Measurements from ENCODE around the gene PTGFRN.

The PTGFRN gene

DNA sequence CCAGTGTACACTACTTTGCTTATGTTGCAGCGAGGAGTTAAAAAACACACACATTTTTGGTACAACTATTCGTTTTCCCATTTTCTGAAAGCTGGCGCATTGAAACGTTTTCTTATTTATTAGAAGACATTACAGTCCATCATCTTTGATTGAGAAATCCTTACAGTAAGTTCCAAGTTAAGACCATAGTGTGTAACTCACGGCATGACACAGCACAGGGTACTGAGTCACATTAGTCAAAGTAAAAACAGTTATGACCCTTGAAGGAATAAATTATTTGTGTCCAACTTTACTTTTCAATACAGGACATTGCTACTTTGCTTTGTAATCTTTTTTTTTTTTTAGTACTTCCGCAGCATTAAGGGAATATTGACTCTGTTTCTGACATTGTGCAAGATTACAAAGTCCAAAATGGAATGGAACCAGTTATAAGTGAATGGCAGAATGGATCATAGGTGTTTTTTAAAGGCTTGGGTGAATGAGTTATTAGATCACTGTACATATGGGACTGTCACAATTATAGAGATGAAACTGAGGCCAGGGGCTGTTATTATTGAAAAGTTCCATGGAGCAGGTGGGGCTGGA is 11.7 kb downstream of the PTGFRN start:
- WGBS (ENCODE audit: insufficient coverage) = 96% methylated on average over 4 of the region's 6 CpGs
- Histone ChIP-seq H3K36me3 (ENCODE audit: control insufficient read depth in 4 of 4, insufficient read depth in 4 of 4, low read length in 3 of 4) (no peaks in the 10 kb centered on the region), H3K27me3 (replicated peaks in 2 of 5; ENCODE audit: control insufficient read depth in 4 of 5, insufficient read depth in 5 of 5, low read length in 4 of 5) (peaks cover 0 to 4% (median 0%) of the 10 kb centered on the region in 5 experiments), H3K27ac (ENCODE audit: insufficient read depth in 1 of 2, low read depth in 1 of 2, low read length in 2 of 2, poor library complexity in 1 of 2, severe bottlenecking in 2 of 2) (no peak overlapping the region), H3K4me3 (ENCODE audit: control insufficient read depth in 1 of 7, extremely low read depth in 1 of 7, insufficient read depth in 4 of 7, low read depth in 2 of 7, low read length in 6 of 7) (no peak overlapping the region), H3K4me1 (ENCODE audit: control extremely low read depth in 1 of 4, control insufficient read depth in 4 of 4, insufficient read depth in 4 of 4, low read length in 3 of 4) (no peaks in the 10 kb centered on the region), H3K9me3 (ENCODE audit: control extremely low read depth in 1 of 5, control insufficient read depth in 4 of 5, insufficient read depth in 2 of 5, low read depth in 1 of 5, low read length in 4 of 5) (no peaks in the 10 kb centered on the region)
- CTCF ChIA-PET = interaction anchor here (1.1 kb wide), 1 partner anchor 16 kb away, joined by 3 read pairs; no protein-coding TSS in a partner anchor
- POLR2A ChIA-PET = no interaction called here
- DNase-seq = no peak

DNA sequence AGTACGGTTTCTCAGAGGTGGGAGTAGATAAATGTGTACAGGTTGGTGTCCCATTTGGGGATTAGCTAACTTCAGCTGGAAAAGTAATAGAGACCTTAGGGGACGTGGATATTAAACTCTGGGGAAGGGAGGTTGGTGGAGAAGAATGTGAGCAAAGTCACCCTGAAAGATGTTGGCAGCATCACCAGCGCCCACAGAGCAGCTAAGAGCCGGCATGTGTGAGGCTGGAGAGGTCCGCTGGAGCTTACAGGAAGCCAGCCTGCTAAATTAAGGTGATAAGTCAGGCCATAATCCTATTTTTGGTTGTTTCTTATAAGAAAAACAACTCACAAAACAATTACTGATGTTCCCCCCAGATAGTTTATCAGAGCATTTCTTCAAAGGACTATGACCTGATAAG is 12.2 kb downstream of the PTGFRN start:
- POLR2A ChIA-PET = no interaction called here
- no peak overlapping the region for H3K27ac ChIP-seq (ENCODE audit: insufficient read depth in 1 of 2, low read depth in 1 of 2, low read length in 2 of 2, poor library complexity in 1 of 2, severe bottlenecking in 2 of 2)
- no peak overlapping the region for H3K4me3 ChIP-seq (ENCODE audit: control insufficient read depth in 1 of 7, extremely low read depth in 1 of 7, insufficient read depth in 4 of 7, low read depth in 2 of 7, low read length in 6 of 7)
- 97% methylated on average over 5 of the region's 5 CpGs for WGBS (ENCODE audit: insufficient coverage)
- no peaks in the 10 kb centered on the region for H3K36me3 ChIP-seq (ENCODE audit: control insufficient read depth in 4 of 4, insufficient read depth in 4 of 4, low read length in 3 of 4)
- no peak for DNase-seq
- H3K9me3 ChIP-seq (ENCODE audit: control extremely low read depth in 1 of 5, control insufficient read depth in 4 of 5, insufficient read depth in 2 of 5, low read depth in 1 of 5, low read length in 4 of 5) = no peaks in the 10 kb centered on the region
- H3K27me3 ChIP-seq (replicated peaks in 2 of 5; ENCODE audit: control insufficient read depth in 4 of 5, insufficient read depth in 5 of 5, low read length in 4 of 5) = peaks cover 0 to 3% (median 0%) of the 10 kb centered on the region in 5 experiments
- CTCF ChIA-PET = interaction anchor here (1.1 to 1.4 kb wide), 2 partner anchors 11 to 15 kb away, joined by 3 read pairs; no protein-coding TSS in a partner anchor
- no peaks in the 10 kb centered on the region for H3K4me1 ChIP-seq (ENCODE audit: control extremely low read depth in 1 of 4, control insufficient read depth in 4 of 4, insufficient read depth in 4 of 4, low read length in 3 of 4)

DNA sequence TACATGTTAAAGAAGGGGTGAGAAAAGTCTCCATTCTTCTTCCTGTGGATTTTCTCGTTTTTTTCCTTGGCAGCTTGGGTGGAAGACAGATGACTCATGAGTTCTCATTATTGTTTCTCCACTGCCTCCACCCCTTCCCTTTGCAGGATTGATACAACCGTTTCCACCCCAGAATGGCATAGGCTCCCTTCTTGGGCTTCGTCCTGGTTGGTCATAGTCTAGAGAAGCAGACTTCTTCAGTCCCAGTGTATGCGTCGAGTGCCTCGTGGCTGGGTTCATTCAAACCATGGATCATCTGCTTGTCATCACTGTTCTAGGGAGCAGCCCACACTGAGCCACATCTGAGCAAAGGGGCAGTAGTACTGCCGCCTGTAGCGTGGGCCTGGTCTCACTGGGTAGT is 13.7 kb downstream of the PTGFRN start:
- no peak overlapping the region for H3K27ac ChIP-seq (ENCODE audit: insufficient read depth in 1 of 2, low read depth in 1 of 2, low read length in 2 of 2, poor library complexity in 1 of 2, severe bottlenecking in 2 of 2)
- no peak overlapping the region for H3K4me3 ChIP-seq (ENCODE audit: control insufficient read depth in 1 of 7, extremely low read depth in 1 of 7, insufficient read depth in 4 of 7, low read depth in 2 of 7, low read length in 6 of 7)
- WGBS (ENCODE audit: insufficient coverage) = 67% methylated on average over 6 of the region's 8 CpGs
- POLR2A ChIA-PET = no interaction called here
- no peaks in the 10 kb centered on the region for H3K36me3 ChIP-seq (ENCODE audit: control insufficient read depth in 4 of 4, insufficient read depth in 4 of 4, low read length in 3 of 4)
- no peaks in the 10 kb centered on the region for H3K4me1 ChIP-seq (ENCODE audit: control extremely low read depth in 1 of 4, control insufficient read depth in 4 of 4, insufficient read depth in 4 of 4, low read length in 3 of 4)
- peaks cover 0 to 3% (median 0%) of the 10 kb centered on the region in 5 experiments for H3K27me3 ChIP-seq (replicated peaks in 2 of 5; ENCODE audit: control insufficient read depth in 4 of 5, insufficient read depth in 5 of 5, low read length in 4 of 5)
- H3K9me3 ChIP-seq (ENCODE audit: control extremely low read depth in 1 of 5, control insufficient read depth in 4 of 5, insufficient read depth in 2 of 5, low read depth in 1 of 5, low read length in 4 of 5) = no peaks in the 10 kb centered on the region
- DNase-seq = no peak
- CTCF ChIA-PET = interaction anchor here (1.4 kb wide), 1 partner anchor 10 kb away, joined by 3 read pairs; no protein-coding TSS in a partner anchor

DNA sequence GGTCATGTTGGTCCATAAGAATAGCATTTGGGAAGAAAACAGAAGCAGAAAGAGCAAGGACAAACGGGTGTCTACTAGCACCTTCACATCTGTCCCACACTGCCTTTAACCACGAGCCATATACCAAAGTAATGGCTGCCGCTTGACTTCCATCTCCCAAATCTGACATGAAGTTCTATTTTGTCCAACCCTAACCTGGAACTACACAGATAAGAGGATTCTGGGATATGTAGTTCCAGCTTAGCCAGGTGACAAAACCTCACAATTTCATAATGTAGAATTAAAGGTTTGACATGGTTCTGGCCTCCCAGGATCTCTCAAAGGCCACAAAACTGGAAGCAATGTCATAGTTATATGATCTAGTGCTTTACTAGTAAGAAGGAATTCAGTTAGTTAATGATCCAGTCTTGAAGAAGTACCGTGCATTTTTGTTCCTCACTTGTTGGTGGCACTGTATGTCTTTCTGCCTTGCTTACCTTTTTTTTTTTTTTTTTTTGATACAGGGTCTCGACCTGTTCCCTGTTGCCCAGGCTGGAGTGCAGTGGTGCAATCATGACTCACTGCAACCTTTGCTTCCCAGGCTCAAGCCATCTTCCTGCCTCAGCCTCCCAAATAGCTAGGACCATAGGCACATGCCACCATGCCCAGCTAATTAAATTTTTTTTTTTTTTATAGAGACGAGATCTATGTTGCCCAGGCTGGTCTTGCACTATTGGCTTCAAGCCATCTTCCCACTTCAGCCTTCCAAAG is 17.5 kb downstream of the PTGFRN start:
- H3K27me3 ChIP-seq (replicated peaks in 2 of 5; ENCODE audit: control insufficient read depth in 4 of 5, insufficient read depth in 5 of 5, low read length in 4 of 5) = peaks cover 0 to 7% (median 0%) of the 10 kb centered on the region in 5 experiments
- 96% methylated on average over 4 of the region's 6 CpGs for WGBS (ENCODE audit: insufficient coverage)
- no peak overlapping the region for H3K27ac ChIP-seq (ENCODE audit: insufficient read depth in 1 of 2, low read depth in 1 of 2, low read length in 2 of 2, poor library complexity in 1 of 2, severe bottlenecking in 2 of 2)
- no peaks in the 10 kb centered on the region for H3K36me3 ChIP-seq (ENCODE audit: control insufficient read depth in 4 of 4, insufficient read depth in 4 of 4, low read length in 3 of 4)
- no peaks in the 10 kb centered on the region for H3K4me1 ChIP-seq (ENCODE audit: control extremely low read depth in 1 of 4, control insufficient read depth in 4 of 4, insufficient read depth in 4 of 4, low read length in 3 of 4)
- no peak overlapping the region for H3K4me3 ChIP-seq (ENCODE audit: control insufficient read depth in 1 of 7, extremely low read depth in 1 of 7, insufficient read depth in 4 of 7, low read depth in 2 of 7, low read length in 6 of 7)
- no peak for DNase-seq
- CTCF ChIA-PET = interaction anchor here (0.7 kb wide), 1 partner anchor 9 kb away, joined by 4 read pairs; no protein-coding TSS in a partner anchor
- no peaks in the 10 kb centered on the region for H3K9me3 ChIP-seq (ENCODE audit: control extremely low read depth in 1 of 5, control insufficient read depth in 4 of 5, insufficient read depth in 2 of 5, low read depth in 1 of 5, low read length in 4 of 5)
- POLR2A ChIA-PET = no interaction called here

DNA sequence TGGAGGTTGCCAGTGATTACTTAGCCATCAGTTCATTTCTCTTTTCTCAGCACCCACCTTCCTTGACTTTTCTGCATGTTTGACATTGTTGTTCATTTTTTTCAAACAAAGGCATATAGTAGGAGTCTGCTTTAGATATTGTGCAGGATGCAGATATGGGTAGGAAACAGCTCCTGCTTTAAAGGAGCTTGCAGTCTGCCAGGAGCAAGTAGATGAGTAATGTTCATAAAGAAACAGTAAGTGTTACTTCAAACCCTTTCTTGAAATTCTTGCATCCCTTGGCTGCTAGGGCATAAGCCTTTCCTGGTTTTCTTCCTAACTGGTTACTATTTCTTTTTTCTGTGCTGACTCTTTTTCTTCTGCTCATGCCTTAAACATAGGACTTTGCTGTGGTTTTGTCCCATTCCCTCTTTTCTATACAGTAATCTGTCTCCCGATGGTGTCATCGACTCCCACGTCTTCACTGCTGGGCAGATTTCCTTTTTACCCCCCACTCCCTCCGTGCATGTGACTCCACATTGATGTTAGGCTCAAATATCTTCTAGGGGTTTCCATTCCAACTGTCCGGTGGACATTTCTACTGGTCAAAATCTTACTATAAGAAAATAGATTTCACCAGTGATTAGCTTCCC is 20.4 kb downstream of the PTGFRN start:
- DNase-seq = no peak
- H3K9me3 ChIP-seq (ENCODE audit: control extremely low read depth in 1 of 5, control insufficient read depth in 4 of 5, insufficient read depth in 2 of 5, low read depth in 1 of 5, low read length in 4 of 5) = no peaks in the 10 kb centered on the region
- no peak overlapping the region for H3K27ac ChIP-seq (ENCODE audit: insufficient read depth in 1 of 2, low read depth in 1 of 2, low read length in 2 of 2, poor library complexity in 1 of 2, severe bottlenecking in 2 of 2)
- ChIA-PET POLR2A (interaction anchor here (0.6 kb wide), 1 partner anchor 670 kb away, joined by 3 read pairs; no protein-coding TSS in a partner anchor), CTCF (interaction anchor here (1.2 kb wide), 1 partner anchor 89 kb away, joined by 4 read pairs; no protein-coding TSS in a partner anchor)
- H3K4me1 ChIP-seq (ENCODE audit: control extremely low read depth in 1 of 4, control insufficient read depth in 4 of 4, insufficient read depth in 4 of 4, low read length in 3 of 4) = peaks cover 0 to 1% (median 0%) of the 10 kb centered on the region in 4 experiments
- 89% methylated on average over 5 of the region's 5 CpGs for WGBS (ENCODE audit: insufficient coverage)
- H3K27me3 ChIP-seq (replicated peaks in 2 of 5; ENCODE audit: control insufficient read depth in 4 of 5, insufficient read depth in 5 of 5, low read length in 4 of 5) = peaks cover 0 to 7% (median 0%) of the 10 kb centered on the region in 5 experiments
- no peak overlapping the region for H3K4me3 ChIP-seq (ENCODE audit: control insufficient read depth in 1 of 7, extremely low read depth in 1 of 7, insufficient read depth in 4 of 7, low read depth in 2 of 7, low read length in 6 of 7)
- no peaks in the 10 kb centered on the region for H3K36me3 ChIP-seq (ENCODE audit: control insufficient read depth in 4 of 4, insufficient read depth in 4 of 4, low read length in 3 of 4)

DNA sequence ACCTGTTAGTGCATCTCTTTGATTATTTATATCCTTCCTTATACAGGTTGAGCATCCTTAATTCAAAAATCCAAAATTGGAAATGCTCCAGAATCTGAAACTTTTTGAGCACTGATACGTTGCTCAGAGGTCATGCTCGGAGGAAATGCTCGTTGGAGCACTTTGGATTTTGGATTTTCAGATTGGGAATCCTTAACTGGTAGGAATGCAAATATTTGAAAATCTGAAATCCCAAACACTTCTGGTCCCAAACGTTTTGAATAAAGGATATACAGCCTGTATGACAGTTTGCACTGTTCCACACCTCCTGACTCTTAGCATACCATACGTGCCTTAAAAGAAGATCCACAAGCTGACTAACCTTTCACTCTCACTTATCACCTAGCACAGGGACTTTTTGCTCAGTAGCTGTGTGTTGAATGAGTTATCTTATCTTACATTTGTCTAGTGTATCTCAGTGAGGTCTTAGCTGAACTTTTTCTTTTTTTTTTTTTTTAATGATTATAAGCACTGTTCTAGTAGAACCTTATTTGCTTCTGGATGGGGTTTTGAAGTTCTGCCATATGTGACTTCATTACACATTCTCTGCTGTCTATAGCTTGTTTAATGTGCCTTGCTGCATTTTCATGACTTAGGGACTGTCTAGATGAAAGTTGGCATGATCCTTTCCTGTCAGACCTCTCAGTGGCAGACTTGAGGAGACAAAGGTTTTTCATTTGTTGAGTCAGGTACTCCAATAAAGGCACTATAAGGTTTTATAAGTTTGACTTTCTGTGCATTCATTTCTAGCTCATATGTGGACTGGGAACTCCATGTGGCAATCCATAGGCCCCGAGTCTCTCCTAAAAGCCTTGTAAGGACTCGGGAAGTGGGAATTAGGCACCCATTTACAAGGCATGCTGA is 21.6 kb downstream of the PTGFRN start:
- no peak overlapping the region for H3K27ac ChIP-seq (ENCODE audit: insufficient read depth in 1 of 2, low read depth in 1 of 2, low read length in 2 of 2, poor library complexity in 1 of 2, severe bottlenecking in 2 of 2)
- DNase-seq = no peak
- no peak overlapping the region for H3K4me3 ChIP-seq (ENCODE audit: control insufficient read depth in 1 of 7, extremely low read depth in 1 of 7, insufficient read depth in 4 of 7, low read depth in 2 of 7, low read length in 6 of 7)
- CTCF ChIA-PET = interaction anchor here (1.0 to 1.5 kb wide), 2 partner anchors 12 to 106 kb away, joined by 3 to 4 read pairs; no protein-coding TSS in a partner anchor
- WGBS (ENCODE audit: insufficient coverage) = 100% methylated on average over 6 of the region's 7 CpGs
- H3K9me3 ChIP-seq (ENCODE audit: control extremely low read depth in 1 of 5, control insufficient read depth in 4 of 5, insufficient read depth in 2 of 5, low read depth in 1 of 5, low read length in 4 of 5) = no peaks in the 10 kb centered on the region
- no peaks in the 10 kb centered on the region for H3K36me3 ChIP-seq (ENCODE audit: control insufficient read depth in 4 of 4, insufficient read depth in 4 of 4, low read length in 3 of 4)
- peaks cover 0 to 5% (median 0%) of the 10 kb centered on the region in 5 experiments for H3K27me3 ChIP-seq (replicated peaks in 2 of 5; ENCODE audit: control insufficient read depth in 4 of 5, insufficient read depth in 5 of 5, low read length in 4 of 5)
- peaks cover 0 to 1% (median 0%) of the 10 kb centered on the region in 4 experiments for H3K4me1 ChIP-seq (ENCODE audit: control extremely low read depth in 1 of 4, control insufficient read depth in 4 of 4, insufficient read depth in 4 of 4, low read length in 3 of 4)
- POLR2A ChIA-PET = interaction anchor here (0.6 kb wide), 1 partner anchor 669 kb away, joined by 3 read pairs; no protein-coding TSS in a partner anchor

Measured in common myeloid progenitor, CD34-positive (primary cell).